Memory B cell (primary cell): ENCODE measurements around the gene PURA.
A peak's percentile ranks its signal among the peaks of the same experiment; 100 is the strongest.

Experiments
- ATAC-seq: fragments of 150-1000 bp; cut with Tn5 transposase; 2 replicates; pipeline ENCODE4 v1.10.0; 2021; ENCODE audit warnings: low read depth, mild to moderate bottlenecking, moderate library complexity
- DNase-seq, 2 donors: peaks; one replicate each; pipeline ENCODE4 v3.0.0; 2022; ENCODE audit warnings: low spot score in 2 of 2
- H3K27ac Mint-ChIP-seq: one replicate; pipeline ENCODE4 v1.8.0; 2022; ENCODE audit warnings: mild to moderate bottlenecking, moderate library complexity, mixed read lengths
- H3K27me3 Mint-ChIP-seq: one replicate; pipeline ENCODE4 v1.8.0; 2022; ENCODE audit warnings: mixed read lengths
- H3K36me3 Mint-ChIP-seq: one replicate; pipeline ENCODE4 v1.8.0; 2022; ENCODE audit warnings: mild to moderate bottlenecking, mixed read lengths
- H3K4me1 Mint-ChIP-seq: one replicate; pipeline ENCODE4 v1.8.0; 2022; ENCODE audit warnings: mixed read lengths
- H3K4me3 Mint-ChIP-seq: one replicate; pipeline ENCODE4 v1.8.0; 2022; ENCODE audit warnings: mild to moderate bottlenecking, moderate library complexity, mixed read lengths
- H3K9me3 Mint-ChIP-seq: one replicate; pipeline ENCODE4 v1.8.0; 2022; ENCODE audit warnings: mixed read lengths

The PURA gene

GRCh38 chr5:140136624-140137023 lies 22.7 kb downstream of the PURA start:
- no peaks in the 10 kb centered on the region for H3K9me3 Mint-ChIP-seq
- ATAC-seq = no peak

GRCh38 chr5:140140435-140140834 lies 26.5 kb downstream of the PURA start:
- DNase-seq (no peak), ATAC-seq (no peak)
- Mint-ChIP-seq H3K27me3 (peaks cover 4% of the 10 kb centered on the region), H3K36me3 (peaks cover 1% of the 10 kb centered on the region), H3K4me1 (peaks cover 33% of the 10 kb centered on the region), H3K9me3 (no peaks in the 10 kb centered on the region), H3K27ac (peak overlapping the region; percentile 21), H3K4me3 (no peak overlapping the region)

More at GRCh38 chr5:140136624-140137023, 22.7 kb downstream of the PURA start:
- DNase-seq = no peak
- Mint-ChIP-seq H3K4me3 (no peak overlapping the region), H3K36me3 (peaks cover 1% of the 10 kb centered on the region), H3K4me1 (peaks cover 33% of the 10 kb centered on the region), H3K27ac (no peak overlapping the region), H3K27me3 (no peaks in the 10 kb centered on the region)

DNA sequence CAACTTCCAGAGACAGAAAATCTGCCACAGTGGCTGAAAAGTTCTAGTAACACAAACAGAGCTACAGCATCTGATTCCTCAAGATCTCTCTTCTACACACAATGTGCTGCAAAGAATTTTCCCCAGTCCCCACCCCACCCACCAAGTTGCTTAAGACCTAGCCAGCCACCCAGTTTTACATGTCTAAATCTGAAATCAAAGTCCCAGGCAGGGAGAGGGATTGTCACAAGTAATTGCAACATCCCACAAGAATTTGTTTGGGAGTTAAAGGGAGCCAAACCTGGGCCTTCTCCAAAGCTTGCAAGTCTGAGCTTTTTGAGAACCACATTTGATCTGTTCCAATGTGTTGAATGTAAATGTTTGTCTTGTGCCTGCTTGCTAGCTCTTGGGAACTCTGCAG lies 27.3 kb downstream of the PURA start:
- DNase-seq (no peak), ATAC-seq (no peak)
- H3K4me3 Mint-ChIP-seq = no peak overlapping the region
- no peaks in the 10 kb centered on the region for H3K9me3 Mint-ChIP-seq
- H3K27ac Mint-ChIP-seq = no peak overlapping the region
- peaks cover 1% of the 10 kb centered on the region for H3K36me3 Mint-ChIP-seq
- H3K27me3 Mint-ChIP-seq = peaks cover 5% of the 10 kb centered on the region
- H3K4me1 Mint-ChIP-seq = peaks cover 32% of the 10 kb centered on the region

DNA sequence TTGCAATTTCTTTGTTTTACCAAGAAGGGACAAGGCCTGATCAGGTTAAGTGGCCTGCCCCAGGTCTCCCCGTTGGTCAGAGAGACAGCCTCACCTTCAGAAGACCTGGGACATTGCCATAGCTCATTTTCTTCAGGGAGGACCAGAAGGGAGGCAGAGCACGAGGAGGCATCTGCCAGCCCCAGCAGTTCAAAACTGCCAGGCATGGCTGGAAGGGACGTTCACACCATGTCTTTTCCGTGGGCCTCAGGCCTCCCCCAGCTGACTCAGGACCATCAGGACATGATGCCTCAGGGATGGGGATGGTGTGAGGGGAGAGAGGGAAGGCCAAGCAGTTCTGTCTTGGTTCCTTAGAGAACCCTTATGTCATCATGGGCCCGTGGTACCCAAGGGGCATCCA lies 28.3 kb downstream of the PURA start:
- no peak for ATAC-seq
- no peak for DNase-seq
- H3K9me3 Mint-ChIP-seq = no peaks in the 10 kb centered on the region
- no peak overlapping the region for H3K4me3 Mint-ChIP-seq
- H3K4me1 Mint-ChIP-seq = peaks cover 32% of the 10 kb centered on the region
- H3K27me3 Mint-ChIP-seq = peaks cover 5% of the 10 kb centered on the region
- H3K36me3 Mint-ChIP-seq = peaks cover 1% of the 10 kb centered on the region
- no peak overlapping the region for H3K27ac Mint-ChIP-seq

GRCh38 chr5:140142856-140143255 lies 28.9 kb downstream of the PURA start:
- Mint-ChIP-seq H3K4me1 (peaks cover 30% of the 10 kb centered on the region), H3K36me3 (peaks cover 1% of the 10 kb centered on the region), H3K27me3 (peaks cover 5% of the 10 kb centered on the region), H3K4me3 (no peak overlapping the region), H3K9me3 (no peaks in the 10 kb centered on the region), H3K27ac (no peak overlapping the region)
- no peak for ATAC-seq
- DNase-seq = no peak

DNA sequence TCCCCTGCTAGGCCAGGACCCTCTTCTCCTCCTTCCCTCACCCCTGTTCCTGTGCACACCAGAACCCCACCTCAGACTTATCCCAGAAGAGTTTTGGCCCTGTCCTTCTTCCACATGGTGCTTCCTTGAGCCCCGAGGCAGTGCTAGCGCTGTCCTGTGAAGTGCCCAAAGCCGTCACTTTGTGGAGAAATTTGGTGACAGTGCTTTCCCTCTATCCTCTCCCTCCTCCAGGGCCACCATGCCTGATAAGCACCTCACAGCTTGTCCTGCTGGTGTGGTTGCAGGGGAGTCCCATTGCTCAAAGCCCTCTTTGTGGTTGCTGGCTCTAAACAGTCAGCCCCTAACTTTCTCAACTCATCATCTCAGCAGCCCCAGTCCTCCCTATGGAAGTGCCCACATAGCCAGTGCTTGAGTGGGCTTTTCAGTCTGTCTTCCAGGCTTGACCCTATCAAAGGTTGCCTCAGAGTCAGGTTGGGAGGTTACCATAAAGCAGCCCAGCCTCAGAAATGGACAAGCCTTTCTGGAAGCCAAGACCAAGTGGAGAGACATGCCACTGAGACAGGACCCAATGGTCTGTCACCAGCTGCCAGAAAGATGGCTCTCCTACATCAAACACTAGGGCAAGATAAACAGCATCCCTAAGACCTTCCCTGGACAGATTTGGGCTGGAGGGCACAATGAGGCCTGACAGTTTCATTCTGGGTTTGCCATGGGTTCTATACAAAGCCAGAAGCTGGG lies 29.8 kb downstream of the PURA start:
- peaks cover 29% of the 10 kb centered on the region for H3K4me1 Mint-ChIP-seq
- DNase-seq (no peak), ATAC-seq (peak; percentile 6)
- H3K4me3 Mint-ChIP-seq = no peak overlapping the region
- H3K36me3 Mint-ChIP-seq = peaks cover 1% of the 10 kb centered on the region
- H3K9me3 Mint-ChIP-seq = no peaks in the 10 kb centered on the region
- peaks cover 5% of the 10 kb centered on the region for H3K27me3 Mint-ChIP-seq
- no peak overlapping the region for H3K27ac Mint-ChIP-seq

DNA sequence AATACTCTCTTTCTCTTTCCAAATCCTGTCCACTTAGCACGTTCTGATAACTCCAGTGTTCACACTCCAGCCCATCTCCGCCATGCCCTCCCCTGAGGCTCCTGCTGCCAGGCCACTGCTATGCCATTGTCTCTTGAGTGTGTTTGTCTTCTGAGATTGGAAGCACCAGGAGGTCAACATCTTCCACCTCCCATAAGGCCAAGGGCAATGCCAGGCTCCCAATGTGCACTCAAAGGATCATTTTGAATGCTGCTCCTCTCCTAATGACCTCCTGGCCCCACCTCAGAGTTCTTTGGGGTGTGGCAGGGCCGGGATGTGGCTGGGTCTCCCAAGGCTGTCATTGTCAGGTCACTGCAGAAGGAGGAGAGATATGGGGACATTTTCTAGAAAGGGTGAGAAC lies 31.3 kb downstream of the PURA start:
- Mint-ChIP-seq H3K4me3 (peak overlapping the region; percentile 62), H3K36me3 (no peaks in the 10 kb centered on the region), H3K27ac (no peak overlapping the region), H3K9me3 (no peaks in the 10 kb centered on the region), H3K27me3 (peaks cover 5% of the 10 kb centered on the region), H3K4me1 (peaks cover 26% of the 10 kb centered on the region)
- ATAC-seq = no peak
- no peak for DNase-seq

DNA sequence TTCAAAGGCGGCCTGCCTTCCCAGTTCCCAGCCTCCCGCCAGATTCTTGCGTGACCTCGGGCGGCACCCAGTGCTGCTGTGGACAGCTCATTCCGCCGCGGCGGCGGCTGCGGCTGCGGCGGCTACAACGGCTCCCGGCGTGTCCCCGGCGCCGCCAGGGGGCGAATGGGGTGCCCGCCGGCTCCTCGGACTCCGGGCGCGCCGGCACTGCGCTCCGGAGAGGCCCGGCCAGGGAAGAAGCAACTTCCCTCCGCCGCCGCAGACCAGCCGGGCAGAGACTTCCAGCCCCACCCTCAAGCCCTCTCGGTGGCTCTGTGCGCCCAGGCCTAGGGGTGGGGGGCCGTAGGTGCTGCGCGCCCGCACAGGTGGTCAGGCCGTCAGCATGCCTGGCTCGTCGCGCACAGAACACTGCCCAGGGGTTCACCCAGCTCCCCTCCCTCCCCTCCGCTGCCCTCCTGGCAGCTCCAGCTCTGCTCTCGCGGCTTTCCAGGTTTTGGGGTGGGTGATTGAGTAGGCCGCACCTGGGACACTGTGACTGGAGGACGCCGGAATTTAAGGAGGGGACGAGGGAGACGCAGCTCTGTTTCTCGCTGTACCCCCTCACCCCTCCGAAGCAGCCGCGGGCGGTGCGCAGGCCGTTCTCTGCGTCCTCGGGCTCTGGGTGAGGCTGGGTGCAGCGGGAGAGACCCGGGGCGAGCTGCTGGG lies 32.1 kb downstream of the PURA start:
- peaks cover 5% of the 10 kb centered on the region for H3K27me3 Mint-ChIP-seq
- ATAC-seq (peak; percentile 79), DNase-seq (peak; percentile 53 to 64)
- H3K4me3 Mint-ChIP-seq = peak overlapping the region; percentile 62
- H3K4me1 Mint-ChIP-seq = peaks cover 19% of the 10 kb centered on the region
- no peak overlapping the region for H3K27ac Mint-ChIP-seq
- no peaks in the 10 kb centered on the region for H3K9me3 Mint-ChIP-seq
- H3K36me3 Mint-ChIP-seq = no peaks in the 10 kb centered on the region

GRCh38 chr5:140146523-140146842 lies 32.6 kb downstream of the PURA start:
- no peaks in the 10 kb centered on the region for H3K9me3 Mint-ChIP-seq
- ATAC-seq = no peak
- no peaks in the 10 kb centered on the region for H3K36me3 Mint-ChIP-seq
- no peak for DNase-seq
- no peak overlapping the region for H3K27ac Mint-ChIP-seq
- H3K4me1 Mint-ChIP-seq = peaks cover 19% of the 10 kb centered on the region
- H3K4me3 Mint-ChIP-seq = peak overlapping the region; percentile 44
- H3K27me3 Mint-ChIP-seq = peaks cover 5% of the 10 kb centered on the region

GRCh38 chr5:140147460-140147859 lies 33.6 kb downstream of the PURA start:
- Mint-ChIP-seq H3K27me3 (peaks cover 5% of the 10 kb centered on the region), H3K4me1 (peaks cover 25% of the 10 kb centered on the region)

GRCh38 chr5:140148508-140148907 lies 34.6 kb downstream of the PURA start:
- Mint-ChIP-seq H3K4me3 (no peak overlapping the region), H3K27me3 (peaks cover 5% of the 10 kb centered on the region), H3K4me1 (peaks cover 22% of the 10 kb centered on the region), H3K9me3 (no peaks in the 10 kb centered on the region), H3K36me3 (no peaks in the 10 kb centered on the region), H3K27ac (no peak overlapping the region)
- DNase-seq (no peak), ATAC-seq (no peak)

More at GRCh38 chr5:140147460-140147859, 33.6 kb downstream of the PURA start:
- DNase-seq (no peak), ATAC-seq (no peak)
- Mint-ChIP-seq H3K36me3 (no peaks in the 10 kb centered on the region), H3K9me3 (no peaks in the 10 kb centered on the region), H3K27ac (no peak overlapping the region), H3K4me3 (no peak overlapping the region)

- Mint-ChIP-seq H3K4me3 (no peak overlapping the region), H3K27me3 (peaks cover 4% of the 10 kb centered on the region), H3K27ac (no peak overlapping the region), H3K4me1 (peaks cover 10% of the 10 kb centered on the region), H3K9me3 (no peaks in the 10 kb centered on the region), H3K36me3 (no peaks in the 10 kb centered on the region)
- no peak for DNase-seq
- no peak for ATAC-seq
Measured at GRCh38 chr5:140150201-140150600, 36.3 kb downstream of the PURA start.

GRCh38 chr5:140151144-140152021 lies 37.5 kb downstream of the PURA start:
- DNase-seq (no peak), ATAC-seq (no peak)
- Mint-ChIP-seq H3K27me3 (no peaks in the 10 kb centered on the region), H3K36me3 (no peaks in the 10 kb centered on the region), H3K9me3 (no peaks in the 10 kb centered on the region), H3K4me1 (peaks cover 6% of the 10 kb centered on the region), H3K27ac (no peak overlapping the region), H3K4me3 (no peak overlapping the region)
